Vagina (tissue), 2 donors: Measurements from ENCODE around the gene MRAS. TPM values are rescaled to one million over a fixed set of nuclear protein-coding genes. Genes with fewer than 3 reads are reported as not detected.

ENCODE experiments used
- DNase-seq, 2 donors: peaks; one replicate each; pipeline ENCODE4 v3.0.0-alpha.2; 2017; ENCODE audit errors: extremely low spot score in 2 of 2
- H3K27ac ChIP-seq: fragments of 200-600 bp; sonication (generic); one replicate; pipeline ENCODE4 v1.5.1; 2019
- H3K27me3 ChIP-seq: fragments of 200-600 bp; sonication (generic); one replicate; pipeline ENCODE4 v1.5.1; 2019
- H3K36me3 ChIP-seq, 2 donors: fragments of 200-600 bp; sonication (generic); one replicate each; pipeline ENCODE4 v1.5.1; 2017 to 2019
- H3K4me1 ChIP-seq: fragments of 200-600 bp; sonication (generic); one replicate; pipeline ENCODE4 v1.5.1; 2019
- H3K4me3 ChIP-seq, 2 donors: fragments of 200-600 bp; sonication (generic); 1 replicate in 1 of 2; 2 replicates in 1 of 2; pipeline ENCODE4 v1.5.1; 2016 to 2019
- H3K9me3 ChIP-seq: fragments of 200-600 bp; sonication (generic); one replicate; pipeline ENCODE4 v1.5.1; 2019
- POLR2A ChIP-seq, 2 donors: fragments of 450-650 bp; IDR thresholded peaks; one replicate each; pipeline ENCODE4 v1.6.1; 2017; ENCODE audit warnings: antibody characterized with exemption in 2 of 2, mild to moderate bottlenecking in 2 of 2, moderate library complexity in 2 of 2
- POLR2AphosphoS5 ChIP-seq, 2 donors: sonication (generic); formaldehyde crosslinking; IDR thresholded peaks; one replicate each; pipeline ENCODE4 v1.9.0; 2017; ENCODE audit warnings: antibody characterized with exemption in 2 of 2, mild to moderate bottlenecking in 2 of 2, low read depth in 1 of 2; ENCODE audit not compliant: insufficient read depth in 1 of 2
- intact Hi-C: fragments of 100-400 bp; cut with DNase I; formaldehyde crosslinking; loops from one replicate; pipeline ENCODE4 v1.15.1; 2023
- total RNA-seq: library from RNA; depleted of rRNA; stranded (reverse); fragments of >200 nt; gene quantifications from one replicate; pipeline ENCODE4 v1.2.3, GENCODE V29; 2016
- TF ChIP-seq, protein P1 (sequence below), 3 experiments: fragments of 450-650 bp in 2 of 3; fragments of 200-600 bp in 1 of 3; sonication (generic) in 1 of 3; IDR thresholded peaks; one replicate each; pipeline ENCODE4 v1.5.1; 2017 to 2019; ENCODE audit warnings: antibody characterized with exemption in 3 of 3, mild to moderate bottlenecking in 2 of 3, moderate library complexity in 2 of 3

MRAS gene
- total RNA-seq, 1 donor from 2014 or later, result 26.8 TPM

DNA sequence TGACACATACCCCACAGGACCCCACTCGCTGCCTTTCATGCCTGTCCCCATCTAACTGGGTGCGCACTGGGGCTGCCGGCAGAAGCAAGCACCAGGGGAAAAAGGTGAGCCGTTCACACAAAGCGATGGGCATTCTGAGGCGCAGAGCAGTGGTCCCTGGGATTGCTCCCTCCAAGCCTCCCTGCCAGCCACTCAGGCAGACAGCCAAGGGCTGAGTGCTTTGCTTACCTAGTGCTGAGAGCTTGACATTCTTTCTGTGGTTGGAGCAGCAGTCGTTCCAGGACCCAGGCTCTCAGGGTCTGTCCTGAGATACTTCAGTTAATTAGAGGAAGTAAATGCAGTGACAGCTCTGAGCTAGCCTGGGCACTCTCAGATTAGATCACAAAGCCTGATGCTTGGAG is 91.7 kb downstream of the MRAS start:
- no peaks in the 10 kb centered on the region for H3K36me3 ChIP-seq
- H3K4me3 ChIP-seq, result no peak overlapping the region
- TF ChIP-seq, protein P1, sequence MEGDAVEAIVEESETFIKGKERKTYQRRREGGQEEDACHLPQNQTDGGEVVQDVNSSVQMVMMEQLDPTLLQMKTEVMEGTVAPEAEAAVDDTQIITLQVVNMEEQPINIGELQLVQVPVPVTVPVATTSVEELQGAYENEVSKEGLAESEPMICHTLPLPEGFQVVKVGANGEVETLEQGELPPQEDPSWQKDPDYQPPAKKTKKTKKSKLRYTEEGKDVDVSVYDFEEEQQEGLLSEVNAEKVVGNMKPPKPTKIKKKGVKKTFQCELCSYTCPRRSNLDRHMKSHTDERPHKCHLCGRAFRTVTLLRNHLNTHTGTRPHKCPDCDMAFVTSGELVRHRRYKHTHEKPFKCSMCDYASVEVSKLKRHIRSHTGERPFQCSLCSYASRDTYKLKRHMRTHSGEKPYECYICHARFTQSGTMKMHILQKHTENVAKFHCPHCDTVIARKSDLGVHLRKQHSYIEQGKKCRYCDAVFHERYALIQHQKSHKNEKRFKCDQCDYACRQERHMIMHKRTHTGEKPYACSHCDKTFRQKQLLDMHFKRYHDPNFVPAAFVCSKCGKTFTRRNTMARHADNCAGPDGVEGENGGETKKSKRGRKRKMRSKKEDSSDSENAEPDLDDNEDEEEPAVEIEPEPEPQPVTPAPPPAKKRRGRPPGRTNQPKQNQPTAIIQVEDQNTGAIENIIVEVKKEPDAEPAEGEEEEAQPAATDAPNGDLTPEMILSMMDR (IDR thresholded peaks at IDR 0.05), result no peak
- TF ChIP-seq POLR2AphosphoS5 (IDR thresholded peaks at IDR 0.05; ENCODE audit: insufficient read depth in 1 of 2, low read depth in 1 of 2), result no peak
- no peak for TF ChIP-seq POLR2A (IDR thresholded peaks at IDR 0.05)
- no peak overlapping the region for H3K27ac ChIP-seq
- no peak for DNase-seq
- H3K9me3 ChIP-seq, result no peaks in the 10 kb centered on the region
- intact Hi-C loops, result no loop called here
- H3K27me3 ChIP-seq, result no peaks in the 10 kb centered on the region
- H3K4me1 ChIP-seq, result peaks cover 7% of the 10 kb centered on the region

DNA sequence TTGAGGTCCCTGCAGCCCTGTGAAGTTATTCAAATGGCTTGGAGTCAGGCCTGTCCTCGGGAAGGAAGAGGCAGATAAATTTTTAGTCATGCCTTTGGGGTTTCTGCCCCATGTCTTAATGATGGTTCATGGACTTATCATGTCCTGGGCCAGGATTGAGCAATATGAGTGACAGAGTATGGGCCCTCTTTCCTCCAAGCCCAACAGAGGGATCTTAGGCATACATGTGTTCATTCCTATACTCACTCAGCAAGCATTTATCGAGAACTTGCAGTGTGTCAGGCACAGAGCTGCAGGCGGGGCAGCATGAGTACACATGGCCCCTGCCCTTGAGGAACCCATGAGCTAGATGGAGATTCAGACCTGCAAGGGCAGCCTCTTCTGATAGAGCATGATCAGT is 92.2 kb downstream of the MRAS start:
- TF ChIP-seq, protein P1 (IDR thresholded peaks at IDR 0.05), result no peak
- TF ChIP-seq POLR2A (IDR thresholded peaks at IDR 0.05) (no peak), POLR2AphosphoS5 (IDR thresholded peaks at IDR 0.05; ENCODE audit: insufficient read depth in 1 of 2, low read depth in 1 of 2) (no peak)
- Histone ChIP-seq H3K27me3 (no peaks in the 10 kb centered on the region), H3K4me1 (peaks cover 4% of the 10 kb centered on the region), H3K9me3 (no peaks in the 10 kb centered on the region), H3K4me3 (no peak overlapping the region), H3K36me3 (no peaks in the 10 kb centered on the region), H3K27ac (no peak overlapping the region)
- DNase-seq, result no peak
- intact Hi-C loops, result no loop called here

DNA sequence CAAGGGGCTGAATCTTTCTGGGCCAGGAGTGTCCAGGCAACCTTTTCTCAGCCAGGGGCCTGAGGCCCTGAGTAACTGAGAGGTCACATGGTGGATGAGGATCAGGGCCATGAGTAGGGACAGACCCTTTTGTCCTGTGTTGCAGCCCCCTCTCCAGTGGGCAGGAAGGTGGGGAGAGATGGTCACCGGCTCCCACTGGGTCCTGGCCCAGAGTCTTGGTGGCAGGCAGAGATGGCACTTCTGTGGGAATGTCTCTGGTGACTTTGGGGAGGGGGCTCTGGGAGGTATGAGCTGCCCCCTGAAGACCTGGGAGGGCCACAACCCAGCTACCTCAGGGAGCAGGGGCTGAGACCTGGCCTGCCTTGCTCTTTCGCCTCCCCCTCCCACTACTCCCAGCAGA is 92.9 kb downstream of the MRAS start:
- no peak overlapping the region for H3K27ac ChIP-seq
- H3K9me3 ChIP-seq, result no peaks in the 10 kb centered on the region
- no peak for DNase-seq
- TF ChIP-seq, protein P1 (IDR thresholded peaks at IDR 0.05), result no peak
- TF ChIP-seq POLR2AphosphoS5 (IDR thresholded peaks at IDR 0.05; ENCODE audit: insufficient read depth in 1 of 2, low read depth in 1 of 2) (no peak), POLR2A (IDR thresholded peaks at IDR 0.05) (no peak)
- no peaks in the 10 kb centered on the region for H3K27me3 ChIP-seq
- H3K4me3 ChIP-seq, result no peak overlapping the region
- no peaks in the 10 kb centered on the region for H3K36me3 ChIP-seq
- H3K4me1 ChIP-seq, result no peaks in the 10 kb centered on the region
- intact Hi-C loops, result no loop called here

DNA sequence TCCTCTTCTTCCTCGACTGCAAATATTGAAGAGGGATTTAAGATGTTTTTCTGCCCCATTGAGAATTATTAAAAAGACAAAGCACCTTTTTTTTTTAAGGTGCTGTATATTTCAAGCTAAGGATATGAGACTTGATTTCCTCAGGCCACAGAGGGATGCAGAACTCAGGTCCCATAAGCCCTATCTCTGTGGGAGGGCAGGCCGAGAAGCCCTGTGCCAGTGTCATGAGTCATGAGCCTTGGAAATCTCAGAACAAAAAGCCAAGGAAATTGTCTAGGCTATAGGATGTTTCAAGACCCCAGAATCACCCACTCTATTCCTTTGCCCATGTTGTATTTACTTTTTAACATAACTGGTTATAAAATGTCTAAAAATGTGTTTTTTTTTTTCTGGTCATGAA is 93.4 kb downstream of the MRAS start:
- H3K4me1 ChIP-seq, result no peaks in the 10 kb centered on the region
- no peak overlapping the region for H3K4me3 ChIP-seq
- intact Hi-C loops, result no loop called here
- no peak overlapping the region for H3K27ac ChIP-seq
- TF ChIP-seq, protein P1 (IDR thresholded peaks at IDR 0.05), result no peak
- no peak for TF ChIP-seq POLR2A (IDR thresholded peaks at IDR 0.05)
- no peak for TF ChIP-seq POLR2AphosphoS5 (IDR thresholded peaks at IDR 0.05; ENCODE audit: insufficient read depth in 1 of 2, low read depth in 1 of 2)
- H3K9me3 ChIP-seq, result no peaks in the 10 kb centered on the region
- DNase-seq, result no peak
- no peaks in the 10 kb centered on the region for H3K36me3 ChIP-seq
- no peaks in the 10 kb centered on the region for H3K27me3 ChIP-seq

DNA sequence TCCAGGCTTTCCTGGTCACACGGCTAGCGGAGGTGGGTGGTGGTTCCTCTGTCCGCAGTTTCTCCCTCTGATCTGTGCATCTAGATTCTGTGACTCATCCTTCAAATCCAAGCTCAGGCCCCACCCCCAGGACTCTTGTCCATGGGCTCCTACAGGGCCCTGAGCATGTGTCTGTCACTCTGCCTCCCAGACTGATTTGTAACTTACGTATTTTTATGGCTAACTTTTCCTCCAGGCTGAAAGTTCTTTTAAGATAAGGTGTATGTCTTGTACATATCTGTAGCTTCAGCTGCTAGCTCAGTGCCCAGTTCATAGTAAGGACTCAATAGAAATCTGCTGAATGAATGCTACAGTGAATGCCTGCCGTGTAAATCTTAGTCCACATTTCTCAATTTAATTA is 94.1 kb downstream of the MRAS start:
- no peaks in the 10 kb centered on the region for H3K36me3 ChIP-seq
- DNase-seq, result no peak
- no peaks in the 10 kb centered on the region for H3K9me3 ChIP-seq
- H3K4me3 ChIP-seq, result no peak overlapping the region
- H3K4me1 ChIP-seq, result no peaks in the 10 kb centered on the region
- TF ChIP-seq POLR2AphosphoS5 (IDR thresholded peaks at IDR 0.05; ENCODE audit: insufficient read depth in 1 of 2, low read depth in 1 of 2) (no peak), POLR2A (IDR thresholded peaks at IDR 0.05) (no peak)
- TF ChIP-seq, protein P1 (IDR thresholded peaks at IDR 0.05), result no peak
- no peaks in the 10 kb centered on the region for H3K27me3 ChIP-seq
- intact Hi-C loops, result no loop called here
- no peak overlapping the region for H3K27ac ChIP-seq
